DND-41 (cell line): ENCODE data around the gene DYNC1H1.

Experiments used
- CTCF ChIP-seq: IDR thresholded peaks from 2 replicates; pipeline ENCODE4 v1.5.1; 2012; ENCODE audit warnings: borderline replicate concordance, low read length, moderate library complexity, mild to moderate bottlenecking; ENCODE audit not compliant: poor library complexity, severe bottlenecking; ENCODE audit errors: extremely low read depth
- EZH2 ChIP-seq: IDR thresholded peaks from 3 replicates; pipeline ENCODE4 v1.6.1; 2012; ENCODE audit warnings: borderline replicate concordance, low read depth, mild to moderate bottlenecking, moderate library complexity, low read length, inconsistent platforms; ENCODE audit not compliant: severe bottlenecking

GRCh38 chr14:101968186-101968585 lies 3.8 kb downstream of the DYNC1H1 start:
- TF ChIP-seq CTCF, result no peak
- no peak for TF ChIP-seq EZH2
